GM19240 (cell line): ENCODE data around the gene TRPC4AP.

Experiments used
- DNase-seq: peaks from one replicate; pipeline ENCODE4 v3.0.0; 2011; ENCODE audit warnings: low spot score; ENCODE audit not compliant: insufficient read length

Gene TRPC4AP

DNA sequence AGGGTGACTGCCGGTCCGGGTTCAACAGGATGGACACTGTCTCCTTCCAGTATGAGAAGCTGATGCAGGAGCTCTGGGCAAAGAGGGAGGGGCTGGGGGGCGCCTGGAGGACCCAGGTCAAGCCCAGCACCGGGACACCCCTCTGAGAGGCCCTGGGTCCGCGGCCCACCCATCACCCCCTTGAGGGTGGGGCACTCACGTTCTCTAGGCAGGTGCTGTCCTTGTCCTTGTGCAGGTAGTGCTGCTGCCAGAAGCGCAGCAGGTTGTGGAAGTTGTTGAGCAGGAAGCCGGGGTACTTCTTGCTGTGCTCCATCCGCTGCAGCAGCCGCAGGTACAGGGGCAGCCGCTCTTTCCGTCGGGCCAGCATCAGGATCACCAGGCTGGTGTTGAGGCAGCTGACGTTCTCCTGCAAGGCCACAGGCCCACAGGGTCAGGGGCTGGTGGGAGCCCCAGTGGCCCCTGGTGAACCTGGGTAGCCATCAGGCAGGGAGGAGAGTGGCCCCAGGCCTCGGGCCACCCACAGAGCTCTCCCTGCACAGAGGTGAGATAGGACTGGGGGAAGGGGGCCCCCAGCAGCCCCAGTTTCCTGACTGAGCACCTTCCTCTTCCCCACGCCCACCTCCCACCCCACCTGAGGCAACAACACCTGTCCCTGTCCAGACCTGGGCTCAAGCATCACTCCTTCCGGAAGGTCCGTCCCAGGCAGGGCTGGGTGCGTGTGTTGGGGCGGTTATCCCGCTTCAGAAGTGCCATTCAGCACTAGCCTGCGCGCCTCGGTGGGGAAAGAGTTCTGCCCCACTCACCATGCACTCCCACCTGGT, 89.2 kb downstream of the TRPC4AP start:
- no peak for DNase-seq

DNA sequence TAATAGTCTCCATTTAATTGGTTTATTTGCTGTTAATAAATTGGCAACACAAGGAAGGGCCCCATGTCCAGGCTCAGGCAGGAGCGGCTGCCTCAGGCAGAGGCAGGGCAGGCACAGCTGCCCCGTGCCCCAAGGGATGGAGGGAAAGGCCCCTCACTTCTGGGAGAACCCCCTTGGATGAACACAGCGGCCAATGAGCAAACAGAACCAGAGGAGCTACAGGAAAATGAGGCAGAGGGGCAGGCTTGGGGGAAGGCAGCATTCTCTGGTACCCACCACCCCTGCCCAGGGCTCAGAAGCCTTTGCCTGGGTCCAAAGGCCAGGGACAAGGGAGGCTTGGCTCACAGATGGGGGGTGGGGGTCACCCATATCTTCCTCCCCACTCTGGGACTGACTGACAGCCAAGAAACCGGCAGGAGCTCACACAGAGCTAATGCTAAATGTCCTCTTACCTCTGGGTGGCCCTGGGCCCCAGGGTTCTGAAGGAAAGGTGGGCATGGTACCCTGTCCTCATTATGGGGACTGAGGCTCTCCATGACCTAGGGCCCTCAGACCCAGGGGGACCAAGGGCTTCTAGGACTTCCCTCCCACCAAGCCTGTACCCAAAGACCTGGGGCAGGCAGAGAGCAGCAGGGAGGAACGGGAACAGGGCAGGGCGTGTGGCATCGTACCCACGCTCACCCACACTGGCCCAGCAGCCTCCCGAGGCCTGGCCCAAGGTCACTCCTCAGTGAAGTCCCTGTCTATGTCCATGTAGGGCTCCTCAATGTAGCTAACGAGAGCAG, 90.0 kb downstream of the TRPC4AP start:
- DNase-seq, result no peak

DNA sequence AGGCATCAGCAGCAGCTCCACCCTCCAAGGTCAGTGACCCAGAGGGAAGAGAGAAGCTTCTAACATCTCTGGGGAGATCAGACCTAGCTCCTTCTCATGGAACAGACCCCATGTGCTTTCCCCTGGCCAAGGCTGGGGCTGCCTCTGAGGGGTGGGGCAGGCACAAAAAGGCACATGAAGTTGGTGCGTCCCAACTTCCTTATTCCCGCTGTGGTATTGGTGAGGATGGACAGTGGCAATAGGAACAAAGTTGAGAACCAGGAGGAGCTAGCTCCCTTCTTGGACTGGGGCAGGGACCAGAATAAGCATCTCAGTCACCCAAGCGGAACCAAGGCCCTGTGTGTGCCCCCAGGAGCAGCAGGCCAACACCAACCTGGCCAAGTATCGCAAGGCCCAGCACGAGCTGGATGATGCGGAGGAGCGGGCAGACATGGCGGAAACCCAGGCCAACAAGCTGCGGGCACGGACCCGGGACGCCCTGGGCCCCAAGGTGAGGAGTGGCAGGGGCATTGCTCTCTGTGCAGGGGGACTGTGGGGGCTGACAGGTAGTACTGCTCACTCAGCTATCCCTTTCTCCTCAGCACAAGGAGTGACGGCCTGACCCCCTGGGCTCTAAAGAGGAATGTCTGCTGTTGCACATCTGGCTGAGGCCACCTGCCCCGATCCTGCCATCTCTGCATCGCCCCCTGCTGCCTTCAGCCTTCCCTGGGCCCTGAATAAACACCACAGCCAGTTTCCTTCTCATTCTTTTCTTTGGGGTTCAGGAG, 90.8 kb downstream of the TRPC4AP start:
- DNase-seq, result no peak

DNA sequence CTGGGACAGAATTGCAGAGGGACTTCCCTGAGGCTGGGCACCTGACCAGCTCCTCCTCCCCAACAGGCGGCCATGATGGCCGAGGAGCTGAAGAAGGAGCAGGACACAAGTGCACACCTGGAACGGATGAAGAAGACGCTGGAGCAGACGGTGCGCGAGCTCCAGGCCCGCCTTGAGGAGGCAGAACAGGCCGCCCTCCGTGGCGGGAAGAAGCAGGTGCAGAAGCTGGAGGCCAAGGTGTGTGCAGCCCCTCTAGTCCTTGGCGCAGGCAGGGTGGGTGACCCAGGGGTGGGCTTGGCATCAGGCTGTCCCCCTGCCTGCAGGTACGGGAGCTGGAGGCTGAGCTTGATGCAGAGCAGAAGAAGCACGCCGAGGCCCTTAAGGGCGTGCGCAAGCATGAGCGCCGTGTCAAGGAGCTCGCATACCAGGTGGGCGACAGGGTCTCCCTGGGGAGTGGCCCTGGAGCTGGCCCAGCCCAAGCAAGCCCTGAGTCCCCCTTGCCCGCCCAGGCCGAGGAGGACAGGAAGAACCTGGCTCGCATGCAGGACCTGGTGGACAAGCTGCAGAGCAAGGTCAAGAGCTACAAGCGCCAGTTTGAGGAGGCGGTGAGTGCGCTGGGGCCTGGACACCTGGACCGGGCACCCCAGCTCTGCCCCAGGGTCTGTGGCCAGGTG, 91.5 kb downstream of the TRPC4AP start:
- DNase-seq, result no peak

DNA sequence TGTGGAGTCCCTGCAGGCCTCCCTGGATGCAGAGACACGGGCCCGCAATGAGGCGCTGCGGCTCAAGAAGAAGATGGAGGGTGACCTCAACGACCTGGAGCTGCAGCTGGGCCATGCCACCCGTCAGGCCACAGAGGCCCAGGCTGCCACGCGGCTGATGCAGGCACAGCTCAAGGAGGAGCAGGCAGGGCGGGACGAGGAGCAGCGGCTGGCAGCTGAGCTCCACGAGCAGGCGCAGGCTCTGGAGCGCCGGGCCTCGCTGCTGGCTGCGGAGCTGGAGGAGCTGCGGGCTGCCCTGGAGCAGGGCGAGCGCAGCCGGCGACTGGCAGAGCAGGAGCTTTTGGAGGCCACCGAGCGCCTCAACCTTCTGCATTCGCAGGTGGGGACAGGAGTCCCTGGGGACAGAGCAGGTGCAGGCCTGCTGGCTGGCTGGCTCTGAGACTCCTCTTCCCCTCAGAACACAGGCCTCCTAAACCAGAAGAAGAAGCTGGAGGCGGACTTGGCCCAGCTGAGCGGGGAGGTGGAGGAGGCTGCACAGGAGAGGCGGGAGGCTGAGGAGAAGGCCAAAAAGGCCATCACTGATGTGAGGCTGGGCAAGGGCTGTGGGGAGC, 92.2 kb downstream of the TRPC4AP start:
- DNase-seq, result no peak

DNA sequence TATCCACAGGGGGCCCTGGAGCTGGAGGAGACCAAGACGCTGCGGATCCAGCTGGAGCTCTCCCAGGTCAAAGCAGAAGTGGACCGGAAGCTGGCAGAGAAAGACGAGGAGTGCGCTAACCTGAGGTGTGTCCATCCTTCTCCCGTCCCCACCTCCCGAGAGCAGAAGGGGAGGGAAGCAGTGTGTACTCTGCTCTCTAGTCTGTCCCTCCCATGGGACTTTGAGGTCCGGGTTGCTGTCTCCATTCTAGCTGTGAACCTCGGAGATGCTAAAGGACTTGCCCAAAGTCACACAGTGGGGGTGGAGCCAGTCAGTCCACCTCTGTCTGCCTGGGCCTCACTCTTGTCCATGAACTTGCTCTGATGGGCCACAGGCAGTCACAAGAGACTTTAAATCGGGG, 92.8 kb downstream of the TRPC4AP start:
- no peak for DNase-seq

DNA sequence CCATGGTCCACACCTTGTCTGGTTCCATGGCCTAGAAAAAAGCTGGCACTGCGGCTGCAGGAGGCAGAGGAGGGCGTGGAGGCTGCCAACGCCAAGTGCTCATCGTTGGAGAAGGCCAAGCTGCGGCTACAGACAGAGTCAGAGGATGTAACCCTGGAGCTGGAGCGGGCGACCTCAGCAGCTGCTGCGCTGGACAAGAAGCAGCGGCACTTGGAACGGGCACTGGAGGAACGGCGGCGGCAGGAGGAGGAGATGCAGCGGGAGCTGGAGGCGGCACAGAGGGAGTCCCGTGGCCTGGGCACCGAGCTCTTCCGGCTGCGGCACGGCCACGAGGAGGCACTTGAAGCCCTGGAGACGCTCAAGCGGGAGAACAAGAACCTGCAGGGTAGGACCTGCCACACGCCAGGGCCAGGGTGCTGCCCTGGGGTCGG, 93.6 kb downstream of the TRPC4AP start:
- no peak for DNase-seq

DNA sequence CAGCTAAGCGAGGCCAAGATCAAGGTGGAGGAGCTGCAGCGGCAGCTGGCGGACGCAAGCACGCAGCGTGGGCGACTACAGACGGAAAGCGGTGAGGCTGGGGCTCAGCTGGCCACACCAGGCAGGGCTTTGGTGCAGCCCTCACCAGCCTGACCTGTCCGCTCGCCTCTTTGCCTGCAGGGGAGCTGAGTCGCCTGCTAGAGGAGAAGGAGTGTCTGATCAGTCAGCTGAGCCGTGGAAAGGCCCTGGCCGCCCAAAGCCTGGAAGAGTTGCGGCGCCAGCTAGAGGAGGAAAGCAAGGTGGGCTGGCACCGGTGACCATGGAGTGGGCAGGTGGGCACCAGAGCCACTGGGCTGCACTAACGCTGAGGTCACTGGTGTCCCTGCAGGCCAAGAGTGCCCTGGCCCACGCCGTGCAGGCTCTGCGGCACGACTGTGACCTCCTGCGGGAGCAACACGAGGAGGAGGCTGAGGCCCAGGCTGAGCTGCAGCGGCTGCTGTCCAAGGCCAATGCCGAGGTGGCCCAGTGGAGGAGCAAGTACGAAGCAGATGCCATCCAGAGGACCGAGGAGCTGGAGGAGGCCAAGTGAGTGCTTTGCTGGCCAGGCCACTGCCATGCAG, 94.2 kb downstream of the TRPC4AP start:
- no peak for DNase-seq

DNA sequence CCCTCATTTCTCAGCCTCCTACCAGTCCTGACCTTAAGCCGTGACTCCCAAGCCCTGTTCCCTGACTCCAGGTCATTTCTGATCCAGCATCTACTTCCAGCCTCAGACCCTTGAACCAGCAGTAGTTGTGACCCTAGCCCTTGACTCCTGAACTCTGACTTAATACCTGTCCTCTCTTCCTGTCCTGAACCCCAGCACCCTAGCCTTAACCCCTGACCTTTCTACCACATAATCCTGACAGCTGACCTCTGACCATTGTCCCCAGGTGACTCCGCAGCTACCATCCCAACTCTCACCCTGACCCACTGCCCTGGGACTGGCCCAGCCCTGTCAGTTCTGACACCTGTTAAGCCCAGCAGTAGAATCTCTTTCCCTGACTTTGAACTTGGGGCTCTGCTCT, 94.8 kb downstream of the TRPC4AP start:
- no peak for DNase-seq

DNA sequence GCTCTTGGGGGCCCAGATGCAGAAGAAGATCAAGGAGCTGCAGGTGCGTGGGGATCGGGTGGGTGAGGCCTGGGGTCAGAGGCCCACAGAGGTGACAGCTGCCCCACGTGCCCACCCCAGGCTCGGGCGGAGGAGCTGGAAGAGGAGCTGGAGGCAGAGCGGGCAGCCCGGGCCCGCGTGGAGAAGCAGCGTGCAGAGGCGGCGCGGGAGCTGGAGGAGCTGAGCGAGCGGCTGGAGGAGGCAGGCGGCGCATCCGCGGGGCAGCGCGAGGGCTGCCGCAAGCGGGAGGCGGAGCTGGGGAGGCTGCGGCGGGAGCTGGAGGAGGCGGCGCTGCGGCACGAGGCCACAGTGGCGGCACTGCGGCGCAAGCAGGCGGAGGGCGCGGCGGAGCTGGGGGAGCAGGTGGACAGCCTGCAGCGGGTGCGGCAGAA, 95.5 kb downstream of the TRPC4AP start:
- no peak for DNase-seq

DNA sequence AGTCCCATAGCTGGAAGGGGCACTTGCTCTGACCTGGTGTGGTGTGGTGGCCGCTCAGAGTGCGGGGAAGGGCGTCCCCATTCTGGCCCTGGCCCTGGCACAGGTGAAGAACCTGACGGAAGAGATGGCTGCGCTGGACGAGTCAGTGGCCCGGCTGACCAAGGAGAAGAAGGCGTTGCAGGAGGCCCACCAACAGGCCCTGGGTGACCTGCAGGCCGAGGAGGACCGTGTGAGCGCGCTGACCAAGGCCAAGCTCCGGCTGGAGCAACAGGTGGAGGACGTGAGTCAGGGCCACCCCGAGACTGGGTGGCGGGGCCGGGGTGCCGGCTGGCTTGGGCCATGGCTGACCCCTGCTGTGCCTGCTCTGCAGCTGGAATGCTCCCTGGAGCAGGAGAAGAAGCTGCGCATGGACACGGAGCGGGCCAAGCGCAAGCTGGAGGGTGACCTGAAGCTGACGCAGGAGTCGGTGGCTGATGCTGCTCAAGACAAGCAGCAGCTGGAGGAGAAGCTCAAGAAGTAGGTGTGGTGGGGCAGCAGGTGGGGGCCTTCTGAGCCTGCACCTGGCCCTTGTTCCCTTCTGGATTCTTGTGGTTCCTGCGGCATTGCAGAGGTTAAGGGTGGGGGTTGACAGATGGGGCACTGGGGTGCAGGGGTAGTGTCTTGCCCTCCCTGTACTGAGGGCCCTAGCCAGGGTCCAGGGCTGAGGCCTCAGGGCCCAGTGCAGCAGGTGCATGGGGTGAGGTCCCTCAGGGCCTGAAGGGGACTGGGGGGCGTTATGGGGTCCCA, 96.2 kb downstream of the TRPC4AP start:
- DNase-seq, result no peak

DNA sequence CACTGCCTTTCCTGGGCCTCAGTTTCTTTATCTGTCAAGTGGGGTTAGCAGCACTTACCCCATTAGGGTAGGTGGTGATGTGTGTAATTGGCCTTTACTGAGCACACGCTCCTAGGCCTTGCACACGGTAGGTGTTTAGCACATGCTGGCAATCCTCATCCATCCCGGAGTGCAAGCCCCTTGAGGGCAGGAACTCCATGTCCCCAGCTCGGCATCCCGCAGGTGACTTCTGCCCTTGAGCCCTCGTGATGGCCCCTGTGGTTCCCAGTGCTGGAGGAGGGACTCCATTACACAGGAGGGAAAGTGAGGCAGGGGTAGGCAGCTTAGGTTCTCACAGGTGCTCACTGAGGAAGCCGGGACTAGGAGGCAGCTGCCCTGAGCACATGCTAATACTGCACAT, 96.9 kb downstream of the TRPC4AP start:
- DNase-seq, result no peak

DNA sequence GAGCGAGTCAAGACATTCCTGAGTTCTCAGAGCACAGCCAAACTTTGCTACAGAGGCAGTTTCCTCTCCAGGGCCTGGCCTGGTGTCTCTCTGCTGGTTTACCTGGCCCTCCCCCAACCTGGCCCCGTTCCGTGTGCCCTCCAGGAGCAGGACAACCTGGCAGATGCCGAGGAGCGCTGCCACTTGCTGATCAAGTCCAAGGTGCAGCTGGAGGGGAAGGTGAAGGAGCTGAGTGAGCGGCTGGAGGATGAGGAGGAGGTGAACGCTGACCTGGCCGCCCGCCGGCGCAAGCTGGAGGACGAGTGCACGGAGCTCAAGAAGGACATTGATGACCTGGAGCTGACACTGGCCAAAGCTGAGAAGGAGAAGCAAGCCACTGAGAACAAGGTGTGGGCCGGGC, 97.4 kb downstream of the TRPC4AP start:
- DNase-seq, result no peak

DNA sequence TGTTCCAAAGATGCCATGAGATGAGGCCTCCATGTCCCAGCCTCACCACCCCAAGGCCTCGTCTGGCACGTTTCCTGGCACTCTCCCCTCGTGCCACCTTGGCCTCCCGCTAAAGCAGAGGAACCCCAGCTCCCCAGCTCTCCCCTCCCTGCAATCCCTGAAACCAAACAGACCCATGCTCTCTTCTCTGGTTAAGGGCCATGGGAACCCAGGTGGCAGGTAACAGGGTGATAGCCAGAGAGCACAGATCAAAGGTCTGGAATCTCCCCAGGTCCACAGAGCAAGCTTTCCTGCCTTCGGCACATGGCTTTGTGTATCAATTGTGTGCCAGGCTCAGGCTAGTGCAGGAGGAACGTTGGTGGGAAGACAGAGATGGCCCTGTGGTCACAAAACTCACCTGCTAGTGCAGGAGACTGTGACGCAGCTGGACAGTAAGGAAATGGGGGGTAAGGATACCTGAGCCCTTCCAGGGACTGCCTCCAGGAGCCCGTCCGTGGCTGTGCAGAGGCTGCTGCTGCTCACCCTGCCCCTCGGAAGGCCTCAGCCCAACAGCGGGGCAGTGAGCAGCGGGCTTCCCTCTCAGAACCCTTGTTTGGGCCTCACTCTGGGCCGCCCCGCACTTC, 98.0 kb downstream of the TRPC4AP start:
- DNase-seq, result no peak

DNA sequence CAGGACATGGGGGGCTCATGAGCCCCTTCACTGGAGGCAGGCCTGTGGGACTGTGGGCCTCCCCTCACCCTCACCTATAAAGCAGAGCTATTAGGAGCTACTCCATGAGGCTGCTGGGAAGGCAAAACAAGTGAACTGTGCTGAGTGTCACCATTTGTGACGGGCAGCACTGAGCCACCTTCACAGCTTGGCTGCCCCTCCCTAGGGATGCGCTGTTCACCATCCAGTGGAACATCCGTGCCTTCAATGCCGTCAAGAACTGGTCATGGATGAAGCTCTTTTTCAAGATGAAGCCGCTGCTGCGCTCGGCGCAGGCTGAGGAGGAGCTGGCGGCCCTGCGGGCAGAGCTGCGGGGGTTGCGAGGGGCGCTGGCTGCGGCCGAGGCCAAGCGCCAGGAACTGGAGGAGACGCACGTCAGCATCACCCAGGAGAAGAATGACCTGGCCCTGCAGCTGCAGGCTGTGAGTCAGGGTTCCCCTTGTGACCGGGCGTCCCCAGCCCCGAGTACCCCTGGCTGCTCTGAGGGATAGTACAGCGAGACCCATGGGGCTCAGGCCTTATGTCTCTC, 98.6 kb downstream of the TRPC4AP start:
- DNase-seq, result no peak

DNA sequence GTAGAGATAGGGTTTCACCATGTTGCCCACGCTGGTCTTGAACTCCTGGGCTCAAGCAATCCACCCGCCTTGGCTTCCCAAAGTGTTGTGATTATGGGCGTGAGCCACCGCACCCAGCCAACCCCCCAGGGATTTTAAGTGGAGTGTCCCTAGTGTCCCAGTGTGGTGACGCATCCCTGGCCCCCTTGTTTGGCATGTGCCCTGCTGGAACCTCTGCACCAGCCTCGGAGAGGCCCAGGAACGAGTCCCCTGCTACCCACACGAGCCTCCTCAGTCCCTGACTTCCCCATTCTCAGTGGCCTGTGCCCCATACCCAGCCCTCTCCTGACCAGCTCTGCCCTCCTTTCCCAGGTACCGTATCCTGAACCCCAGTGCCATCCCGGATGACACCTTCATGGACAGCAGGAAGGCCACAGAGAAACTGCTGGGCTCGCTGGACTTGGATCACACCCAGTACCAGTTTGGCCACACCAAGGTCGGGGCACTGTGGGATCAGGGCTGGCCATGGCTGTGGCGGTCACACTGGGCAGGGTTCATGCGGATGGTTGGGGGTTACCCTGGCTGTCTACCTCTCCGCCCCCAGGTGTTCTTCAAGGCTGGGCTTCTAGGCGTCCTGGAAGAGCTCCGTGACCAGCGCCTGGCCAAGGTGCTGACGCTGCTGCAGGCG, 99.7 kb downstream of the TRPC4AP start:
- DNase-seq, result no peak

DNA sequence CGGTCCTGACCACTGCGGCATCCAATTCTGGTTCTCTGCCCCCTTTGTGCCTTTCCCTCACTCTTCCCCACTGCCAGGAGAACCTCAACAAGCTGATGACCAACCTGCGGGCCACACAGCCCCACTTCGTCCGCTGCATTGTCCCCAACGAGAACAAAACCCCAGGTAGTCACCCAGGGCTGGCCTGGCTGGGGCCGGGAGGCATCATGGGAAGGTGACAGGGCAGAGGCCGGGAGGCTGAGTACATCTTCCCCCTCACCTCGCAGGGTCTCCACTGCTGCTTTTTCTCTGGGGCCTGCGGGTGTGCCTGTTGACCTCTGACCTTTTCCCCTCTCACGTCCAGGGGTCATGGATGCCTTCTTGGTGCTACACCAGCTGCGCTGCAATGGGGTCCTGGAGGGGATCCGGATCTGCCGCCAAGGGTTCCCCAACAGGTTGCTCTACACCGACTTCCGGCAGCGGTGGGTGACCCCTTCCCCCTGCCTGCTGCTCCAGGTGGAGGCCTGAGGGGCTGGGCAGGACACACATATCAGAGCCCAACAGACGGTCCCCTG, 101.9 kb downstream of the TRPC4AP start:
- DNase-seq, result no peak

DNA sequence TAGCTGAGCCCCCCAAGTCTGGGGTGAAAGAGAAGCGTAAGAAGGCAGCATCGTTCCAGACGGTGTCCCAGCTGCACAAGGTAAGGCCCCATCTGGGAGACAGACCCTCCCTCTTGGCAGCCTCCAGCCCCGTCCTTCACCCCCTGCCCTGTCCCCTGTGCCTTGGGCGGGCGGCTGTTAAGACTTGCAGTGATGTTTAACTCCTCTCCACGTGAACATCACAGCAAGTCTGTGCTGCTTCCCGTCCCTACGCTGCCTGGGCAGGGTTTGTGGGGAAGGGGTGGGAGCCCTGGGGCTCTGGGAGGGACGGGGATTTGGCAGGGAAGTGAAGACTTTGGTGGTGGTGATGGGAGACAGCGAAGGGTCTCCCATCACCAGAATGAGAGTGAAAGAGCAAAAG, 102.4 kb downstream of the TRPC4AP start:
- no peak for DNase-seq
